Breast epithelium (tissue), 3 donors: ENCODE measurements around the gene RNLS.

Experiments used
- CTCF ChIP-seq, 3 donors: fragments of 450-650 bp; IDR thresholded peaks; one replicate each; pipeline ENCODE4 v1.5.1; 2016 to 2017; ENCODE audit warnings: antibody characterized with exemption in 3 of 3, mild to moderate bottlenecking in 3 of 3, moderate library complexity in 3 of 3
- POLR2A ChIP-seq: fragments of 450-650 bp; IDR thresholded peaks from one replicate; pipeline ENCODE4 v1.6.1; 2016; ENCODE audit warnings: antibody characterized with exemption, mild to moderate bottlenecking, moderate library complexity
- POLR2AphosphoS5 ChIP-seq, 3 donors: sonication (generic); formaldehyde crosslinking; IDR thresholded peaks; one replicate each; pipeline ENCODE4 v1.6.1; 2017; ENCODE audit warnings: antibody characterized with exemption in 3 of 3

DNA sequence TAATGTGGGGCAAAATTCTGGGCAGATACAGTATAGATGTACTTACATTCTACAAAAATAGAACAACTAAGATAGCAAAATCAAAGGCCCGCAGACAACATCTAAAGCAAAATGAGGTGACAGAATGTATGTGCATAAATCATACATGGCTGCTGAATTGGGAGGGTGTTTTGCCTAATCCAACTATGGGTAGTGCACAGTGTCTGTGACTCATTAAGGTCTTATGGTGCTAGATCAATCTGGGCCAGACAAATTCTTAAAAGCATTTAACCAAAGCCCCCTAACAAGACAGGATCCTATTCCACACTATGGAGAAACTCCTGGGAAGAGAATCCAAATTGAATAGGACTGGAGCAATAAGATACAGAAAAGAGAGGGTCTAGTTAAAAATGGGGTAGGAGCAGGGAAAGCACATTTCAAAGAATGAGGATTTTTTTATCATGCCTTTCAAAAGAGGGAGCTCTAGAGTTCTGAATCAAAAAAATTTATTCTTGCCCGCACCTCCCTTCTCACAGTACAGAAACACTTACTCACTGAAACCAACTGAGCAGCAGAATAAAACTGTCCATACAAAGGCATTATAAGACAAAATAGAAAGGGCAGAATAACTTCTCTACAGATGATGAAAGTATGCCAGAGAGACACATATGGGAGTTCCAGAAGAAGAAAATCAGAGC, 181.3 kb downstream of the RNLS start:
- no peak for TF ChIP-seq POLR2AphosphoS5 (IDR thresholded peaks at IDR 0.05)
- no peak for TF ChIP-seq POLR2A
- no peak for TF ChIP-seq CTCF (IDR thresholded peaks at IDR 0.05)
